SIG-M5 treated with dmso at 0.1 percent for 504 hours (cell line): ENCODE data around the gene AIP.

Source experiments
- DNase-seq: peaks from one replicate; lab custom pipeline; 2025; ENCODE audit not compliant: unreplicated experiment; lab: John Stamatoyannopoulos, UW

Gene AIP

GRCh38 chr11:67482827-67483798 is at the start of gene AIP:
Gene AIP, plus strand, starts transcription at chr11:67483026. Its CDS starts 133 bp downstream, at chr11:67483159.
- DNase-seq: peak; percentile 98

GRCh38 chr11:67433536-67434394 is 49.1 kb upstream of the AIP start:
- DNase-seq: no peak

- DNase-seq: no peak
These were observed 48.4 kb upstream of the AIP start for GRCh38 chr11:67434395-67434881.

- no peak for DNase-seq
These were observed 47.6 kb upstream of the AIP start for GRCh38 chr11:67435031-67435726.

- DNase-seq: no peak
These were observed 46.9 kb upstream of the AIP start for GRCh38 chr11:67435727-67436458.

GRCh38 chr11:67436459-67437081 is 46.3 kb upstream of the AIP start:
- DNase-seq: no peak

GRCh38 chr11:67437082-67437808 is 45.6 kb upstream of the AIP start, which contains the start of gene PTPRCAP:
Gene PTPRCAP, minus strand, starts transcription at chr11:67437682. Its CDS starts 63 bp downstream, at chr11:67437619.
- no peak for DNase-seq

GRCh38 chr11:67437809-67438157 is 45.0 kb upstream of the AIP start:
- DNase-seq: no peak

GRCh38 chr11:67438158-67438902 is 44.5 kb upstream of the AIP start:
- no peak for DNase-seq

GRCh38 chr11:67439321-67440228 is 43.3 kb upstream of the AIP start:
- peak; percentile 4 for DNase-seq

- DNase-seq: no peak
These were observed 42.4 kb upstream of the AIP start for GRCh38 chr11:67440229-67441097.

GRCh38 chr11:67441098-67441563 is 41.7 kb upstream of the AIP start:
- DNase-seq: no peak

- DNase-seq: no peak
These were observed 41.0 kb upstream of the AIP start for GRCh38 chr11:67441731-67442351.

- no peak for DNase-seq
These were observed 40.1 kb upstream of the AIP start for GRCh38 chr11:67442504-67443404.

- no peak for DNase-seq
These were observed 37.3 kb upstream of the AIP start for GRCh38 chr11:67445515-67445914.
